Uterus (tissue), 4 donors: ENCODE results near the gene CLMP. TPM values are rescaled to one million over a fixed set of nuclear protein-coding genes. Genes with fewer than 3 reads are reported as not detected.

ENCODE experiments used
- DNase-seq, 2 donors: peaks; one replicate each; pipeline ENCODE4 v3.0.0-alpha.2; 2019 to 2020
- H3K27ac ChIP-seq, 2 donors: fragments of 200-600 bp; sonication (generic); 1 replicate in 1 of 2; 2 replicates in 1 of 2; pipeline ENCODE4 v1.5.1; 2016 to 2018
- H3K27me3 ChIP-seq, 2 donors: fragments of 200-600 bp; sonication (generic); one replicate each; pipeline ENCODE4 v1.5.1; 2018 to 2019; ENCODE audit warnings: control low read depth in 1 of 2
- H3K36me3 ChIP-seq, 2 donors: fragments of 200-600 bp; sonication (generic); one replicate each; pipeline ENCODE4 v1.5.1; 2019; ENCODE audit warnings: control low read depth in 1 of 2
- H3K4me1 ChIP-seq, 2 donors: fragments of 200-600 bp; sonication (generic); one replicate each; pipeline ENCODE4 v1.5.1; 2018 to 2019; ENCODE audit warnings: control low read depth in 1 of 2
- H3K4me3 ChIP-seq, 2 donors: fragments of 200-600 bp; sonication (generic); 1 replicate in 1 of 2; 2 replicates in 1 of 2; pipeline ENCODE4 v1.5.1; 2018 to 2019; ENCODE audit warnings: mild to moderate bottlenecking in 1 of 2
- H3K9me3 ChIP-seq, 2 donors: fragments of 200-600 bp; sonication (generic); one replicate each; pipeline ENCODE4 v1.5.1; 2019; ENCODE audit warnings: control low read depth in 1 of 2
- CTCF ChIP-seq, 4 experiments: fragments of 200-600 bp in 2 of 4; fragments of 450-650 bp in 2 of 4; sonication (generic) in 2 of 4; IDR thresholded peaks; one replicate each; pipeline ENCODE4 v1.5.1; 2016 to 2019; ENCODE audit warnings: antibody characterized with exemption in 4 of 4, mild to moderate bottlenecking in 2 of 4, moderate library complexity in 1 of 4
- POLR2A ChIP-seq, 2 donors: fragments of 450-650 bp; IDR thresholded peaks; one replicate each; pipeline ENCODE4 v1.6.1; 2016; ENCODE audit warnings: antibody characterized with exemption in 2 of 2, mild to moderate bottlenecking in 1 of 2, moderate library complexity in 1 of 2
- intact Hi-C: fragments of 100-400 bp; cut with DNase I; formaldehyde crosslinking; loops from one replicate; pipeline ENCODE4 v1.15.1; 2023; ENCODE audit warnings: low total_unique reads
- total RNA-seq, 4 donors: library from RNA; depleted of rRNA in 3 of 4; stranded (reverse); fragments of >200 nt in 3 of 4; gene quantifications; one replicate each; pipeline versions ENCODE4 v1.1.0 to v1.2.4, GENCODE V29; 2014 to 2023
- donor health status: DM: yes; HTN: yes; CAD: no.

CLMP gene
- total RNA-seq, 4 donors from 2014 or later, result 51.6 to 143 (median 95.7) TPM

- no peak for TF ChIP-seq CTCF (IDR thresholded peaks at IDR 0.05)
- no peak for TF ChIP-seq POLR2A (IDR thresholded peaks at IDR 0.05)
- Histone ChIP-seq H3K36me3 (no peaks in the 10 kb centered on the region), H3K9me3 (no peaks in the 10 kb centered on the region), H3K4me1 (no peaks in the 10 kb centered on the region), H3K27ac (no peak overlapping the region), H3K4me3 (no peak overlapping the region), H3K27me3 (no peaks in the 10 kb centered on the region)
- no peak for DNase-seq
- intact Hi-C loops, result no loop called here
These were observed 121.5 kb downstream of the CLMP start for GRCh38 chr11:123073343-123074057.

GRCh38 chr11:123072762-123073161 lies 122.3 kb downstream of the CLMP start:
- TF ChIP-seq CTCF (IDR thresholded peaks at IDR 0.05) (no peak), POLR2A (IDR thresholded peaks at IDR 0.05) (no peak)
- Histone ChIP-seq H3K4me1 (no peaks in the 10 kb centered on the region), H3K27me3 (no peaks in the 10 kb centered on the region), H3K36me3 (no peaks in the 10 kb centered on the region), H3K27ac (no peak overlapping the region), H3K4me3 (no peak overlapping the region), H3K9me3 (no peaks in the 10 kb centered on the region)
- intact Hi-C loops, result no loop called here
- no peak for DNase-seq

- TF ChIP-seq POLR2A (IDR thresholded peaks at IDR 0.05) (no peak), CTCF (IDR thresholded peaks at IDR 0.05) (no peak)
- Histone ChIP-seq H3K36me3 (no peaks in the 10 kb centered on the region), H3K4me1 (no peaks in the 10 kb centered on the region), H3K27ac (no peak overlapping the region), H3K4me3 (no peak overlapping the region), H3K27me3 (no peaks in the 10 kb centered on the region), H3K9me3 (no peaks in the 10 kb centered on the region)
- DNase-seq, result no peak
- intact Hi-C loops, result no loop called here
These were observed 122.7 kb downstream of the CLMP start for GRCh38 chr11:123072332-123072761.

- Histone ChIP-seq H3K36me3 (no peaks in the 10 kb centered on the region), H3K4me3 (no peak overlapping the region), H3K27me3 (no peaks in the 10 kb centered on the region), H3K27ac (peak overlapping the region; percentile 42 to 56), H3K4me1 (no peaks in the 10 kb centered on the region), H3K9me3 (no peaks in the 10 kb centered on the region)
- no peak for DNase-seq
- intact Hi-C loops, result no loop called here
- no peak for TF ChIP-seq CTCF (IDR thresholded peaks at IDR 0.05)
- TF ChIP-seq POLR2A (IDR thresholded peaks at IDR 0.05), result no peak
These were observed 124.9 kb downstream of the CLMP start for GRCh38 chr11:123069908-123070821.

- no peak for DNase-seq
- peaks cover under 1% of the 10 kb centered on the region in 2 donors for H3K4me1 ChIP-seq
- no peaks in the 10 kb centered on the region for H3K27me3 ChIP-seq
- H3K4me3 ChIP-seq, result no peak overlapping the region
- H3K36me3 ChIP-seq, result no peaks in the 10 kb centered on the region
- TF ChIP-seq CTCF (IDR thresholded peaks at IDR 0.05), result no peak
- no peak overlapping the region for H3K27ac ChIP-seq
- intact Hi-C loops, result no loop called here
- H3K9me3 ChIP-seq, result no peaks in the 10 kb centered on the region
These were observed 129.4 kb downstream of the CLMP start for GRCh38 chr11:123065621-123066020.
